COR-L47 (cell line): ENCODE results near the gene DPEP1.
"Not testable (repeated sequence)": the region's sequence is repeated elsewhere in the genome, so short reads cannot be mapped to it uniquely, and the experiment has no call there.

ENCODE experiments used
- DNase-seq: peaks from one replicate; lab custom pipeline; 2025; lab: John Stamatoyannopoulos, UW

DPEP1 gene

DNA sequence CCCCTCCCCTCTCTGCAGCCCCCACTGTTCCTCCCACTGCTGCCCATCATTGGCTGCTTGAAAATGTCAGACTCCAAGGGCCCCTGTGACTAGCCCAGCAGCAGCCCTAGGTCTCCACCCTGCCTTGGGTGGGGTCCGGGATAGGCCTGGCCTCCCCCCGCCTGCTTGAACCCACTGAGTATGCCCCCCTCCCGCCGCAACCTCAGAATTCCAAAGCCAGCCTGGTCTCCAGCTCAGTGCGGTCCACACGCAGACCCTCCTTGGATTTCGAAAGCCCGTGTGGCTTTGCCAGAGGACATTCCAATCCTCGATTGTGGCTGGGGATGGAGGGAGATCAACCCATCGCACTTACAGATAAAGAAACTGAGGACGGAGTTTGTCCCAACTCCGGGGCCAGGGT, 6.4 kb downstream of the DPEP1 start:
- no peak for DNase-seq

DNA sequence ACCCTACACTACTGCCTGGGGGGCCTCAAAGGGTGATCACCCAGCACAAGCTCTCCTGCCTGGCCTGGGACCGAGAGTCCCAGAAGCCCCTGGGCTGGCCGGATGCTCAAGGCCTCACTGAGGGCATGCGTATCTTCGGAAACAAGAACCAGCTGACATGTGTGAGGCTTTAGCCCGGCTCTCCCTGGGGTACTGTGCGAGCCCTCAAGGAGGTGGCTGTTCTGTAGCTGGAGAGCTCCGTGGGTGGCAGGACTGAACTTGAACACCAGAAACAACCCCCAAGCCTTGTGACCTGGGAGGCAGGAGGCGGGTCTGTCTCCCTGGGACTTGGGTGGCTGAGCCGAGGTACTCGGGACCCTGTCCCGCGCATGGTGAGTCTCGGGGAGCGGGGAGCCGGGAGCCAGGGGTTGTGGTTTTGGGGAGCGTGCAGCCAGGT, 7.0 kb downstream of the DPEP1 start:
- DNase-seq: no peak

DNA sequence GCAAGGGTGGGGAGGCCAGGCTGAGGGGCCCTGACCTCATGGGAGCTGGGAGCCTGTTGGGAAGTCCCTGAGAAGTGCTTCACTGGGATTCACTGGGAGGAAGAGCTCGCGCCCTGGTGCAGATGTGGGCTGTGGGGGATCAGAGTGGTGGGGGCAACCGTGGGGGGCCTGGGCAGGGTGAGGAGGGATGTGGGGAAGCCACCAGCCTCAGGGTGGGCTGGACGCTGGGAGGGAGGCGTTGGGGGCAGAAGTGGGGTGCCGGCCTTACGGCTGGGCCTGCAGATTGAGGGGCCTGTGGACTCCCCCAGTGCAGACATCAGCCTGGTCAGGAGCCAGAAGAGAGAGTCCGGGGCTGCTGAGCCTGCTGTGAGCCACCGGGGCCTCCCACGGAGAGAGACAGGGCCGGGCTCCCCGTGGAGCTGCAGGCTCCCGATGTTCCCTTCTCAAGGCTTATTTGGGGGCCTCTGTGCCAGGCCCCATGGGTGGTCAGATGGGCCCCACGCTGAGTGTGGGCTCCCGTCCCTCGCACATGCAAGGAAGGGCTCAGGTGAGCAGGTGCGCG, 7.8 kb downstream of the DPEP1 start:
- DNase-seq: no peak

DNA sequence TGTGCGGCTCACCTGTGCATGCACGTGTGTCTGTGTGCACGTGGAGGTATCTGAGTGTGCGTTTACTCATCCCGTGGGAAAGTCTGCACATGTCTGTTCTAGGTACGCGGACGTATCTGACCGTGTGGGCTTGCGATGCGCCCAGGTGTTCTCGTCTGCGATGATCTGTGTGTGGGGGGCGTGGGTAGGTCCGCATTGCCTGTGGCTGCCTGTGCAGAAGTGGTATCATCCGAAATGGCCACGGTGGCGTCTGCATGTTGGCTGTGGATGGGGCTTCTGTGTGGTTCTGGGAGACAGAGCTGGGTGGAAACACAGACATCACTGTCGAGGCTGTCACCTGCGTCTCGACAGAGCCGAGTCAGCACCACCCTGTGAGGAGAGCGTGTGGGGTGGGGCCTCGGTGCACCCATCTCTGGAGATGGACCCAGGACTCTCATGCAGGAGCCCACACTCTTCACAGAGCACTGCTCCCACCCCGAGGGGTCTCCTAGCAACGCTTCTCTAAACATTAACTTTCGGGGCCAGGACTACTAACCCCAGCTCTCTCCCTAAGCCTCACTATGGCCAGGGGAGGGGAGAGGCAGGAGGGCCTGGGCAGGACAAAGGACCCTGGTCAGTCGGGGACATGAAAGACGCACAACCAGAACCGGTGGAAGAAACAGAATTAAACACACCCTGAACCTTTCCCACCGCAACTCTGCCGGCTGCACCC, 8.4 kb downstream of the DPEP1 start:
- no peak for DNase-seq

DNA sequence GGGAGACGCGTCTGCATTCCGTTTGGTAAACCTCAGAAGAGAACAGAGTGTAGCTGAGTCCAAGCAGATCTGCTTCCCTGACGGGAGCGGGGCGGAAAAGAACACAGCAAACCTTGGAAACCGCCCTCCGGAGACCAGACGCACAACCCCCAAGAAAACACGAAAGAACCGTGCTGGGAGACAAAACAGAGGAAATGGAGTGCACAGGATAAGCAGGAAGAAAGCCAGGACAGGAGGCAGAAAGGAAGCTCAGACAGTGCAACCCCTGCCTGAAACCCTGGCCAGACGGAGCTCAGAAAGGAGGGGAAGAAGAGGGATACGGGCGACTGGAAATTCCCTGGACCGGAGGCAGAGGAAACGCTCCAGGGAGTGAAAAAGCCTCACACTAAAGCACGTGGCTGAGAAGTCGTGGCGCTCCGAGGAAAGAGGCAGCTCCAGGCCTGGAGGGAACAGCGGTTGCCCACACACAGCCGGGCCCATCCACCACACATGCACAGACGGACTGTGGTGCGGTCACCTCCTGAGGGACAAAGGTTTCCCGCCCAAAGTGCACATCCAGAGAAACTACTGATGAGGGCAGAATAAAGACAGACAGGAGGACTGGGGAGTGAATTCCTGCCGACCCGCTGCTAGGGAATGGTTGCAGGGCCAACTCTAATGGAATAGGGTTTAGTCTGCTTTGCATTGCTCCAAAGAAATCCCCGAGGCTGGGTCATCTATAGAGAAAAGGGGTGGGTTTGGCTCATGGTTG, 10.2 kb downstream of the DPEP1 start:
- DNase-seq: no peak

DNA sequence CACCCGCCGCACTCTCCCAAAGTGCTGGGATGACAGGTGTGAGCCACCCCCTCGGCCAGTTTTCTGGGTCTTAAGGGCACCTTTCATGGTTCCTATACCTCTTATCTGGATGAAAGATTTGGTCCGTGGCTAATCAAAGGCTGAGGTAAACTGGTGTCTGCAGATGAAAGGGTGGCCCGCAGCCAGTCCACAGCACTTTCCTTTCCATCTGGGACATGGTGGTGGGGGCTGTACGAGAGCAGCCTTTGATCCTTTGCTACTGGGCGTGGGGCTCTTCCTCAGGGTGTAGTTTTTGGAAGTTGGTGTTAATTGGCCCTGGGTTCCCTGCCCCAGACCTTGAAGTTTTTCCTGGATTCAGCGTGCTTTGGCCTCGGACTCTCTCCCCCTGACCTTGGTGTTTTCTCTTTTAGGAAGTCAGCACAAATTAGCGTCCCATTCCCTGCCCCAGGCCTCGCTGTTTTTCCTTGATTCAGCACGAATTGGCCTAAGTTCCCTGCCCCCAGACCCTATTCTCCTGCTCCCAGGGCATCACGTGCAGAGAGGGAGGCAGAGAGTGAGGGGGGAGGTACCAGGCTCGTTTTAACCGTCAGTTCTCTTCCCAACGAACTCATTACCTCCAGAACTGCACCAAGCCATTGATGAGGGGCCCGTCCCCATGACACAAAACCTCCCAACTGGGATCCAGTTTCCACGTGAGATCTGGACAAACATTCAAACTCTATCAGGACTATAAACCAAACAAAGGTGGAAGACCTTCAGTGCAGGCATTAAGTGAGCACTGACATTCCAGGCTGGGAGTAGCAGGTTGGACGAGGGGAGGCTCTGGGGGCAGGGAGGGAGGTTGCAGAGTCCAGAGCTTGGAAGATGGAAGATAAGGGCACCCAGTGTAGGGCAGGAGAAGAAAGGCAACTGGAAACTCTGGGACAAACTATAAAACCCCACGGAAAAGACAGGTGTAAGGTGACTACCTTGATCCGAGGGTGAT, 11.6 kb downstream of the DPEP1 start:
- DNase-seq: no peak

DNA sequence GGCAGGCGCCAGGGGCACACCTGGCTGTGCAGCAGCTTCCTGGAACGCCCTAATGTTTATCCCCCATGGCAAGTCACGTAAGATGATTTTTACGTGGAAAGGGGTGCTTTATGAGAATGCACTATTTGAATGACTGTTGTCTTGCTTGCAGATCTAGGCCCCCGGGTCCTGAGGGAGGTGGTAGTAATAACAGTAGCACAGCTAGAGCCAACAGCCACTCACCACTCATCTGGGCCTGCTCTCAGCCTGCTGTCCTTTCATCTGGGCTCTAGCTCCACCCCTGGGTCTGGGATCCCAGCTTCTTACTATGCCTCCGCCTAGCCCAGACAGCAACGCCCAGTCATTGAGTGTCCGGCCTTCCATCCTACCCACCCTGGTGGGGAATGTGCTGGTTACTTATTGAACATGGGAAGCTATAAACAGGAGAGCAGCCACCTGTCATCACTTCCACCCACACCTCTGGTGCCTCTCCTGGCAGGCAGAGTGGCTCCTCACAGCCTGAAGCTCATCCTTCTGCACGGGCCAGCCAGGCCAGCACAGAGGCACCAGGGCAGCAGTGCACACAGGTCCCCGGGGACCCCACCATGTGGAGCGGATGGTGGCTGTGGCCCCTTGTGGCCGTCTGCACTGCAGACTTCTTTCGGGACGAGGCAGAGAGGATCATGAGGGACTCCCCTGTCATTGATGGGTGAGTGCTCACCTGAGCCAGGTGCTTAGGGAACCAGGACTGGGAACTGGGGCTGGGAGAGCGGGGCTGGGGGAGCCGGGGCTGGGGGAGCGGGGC, 16.6 kb downstream of the DPEP1 start:
- DNase-seq: no peak

DNA sequence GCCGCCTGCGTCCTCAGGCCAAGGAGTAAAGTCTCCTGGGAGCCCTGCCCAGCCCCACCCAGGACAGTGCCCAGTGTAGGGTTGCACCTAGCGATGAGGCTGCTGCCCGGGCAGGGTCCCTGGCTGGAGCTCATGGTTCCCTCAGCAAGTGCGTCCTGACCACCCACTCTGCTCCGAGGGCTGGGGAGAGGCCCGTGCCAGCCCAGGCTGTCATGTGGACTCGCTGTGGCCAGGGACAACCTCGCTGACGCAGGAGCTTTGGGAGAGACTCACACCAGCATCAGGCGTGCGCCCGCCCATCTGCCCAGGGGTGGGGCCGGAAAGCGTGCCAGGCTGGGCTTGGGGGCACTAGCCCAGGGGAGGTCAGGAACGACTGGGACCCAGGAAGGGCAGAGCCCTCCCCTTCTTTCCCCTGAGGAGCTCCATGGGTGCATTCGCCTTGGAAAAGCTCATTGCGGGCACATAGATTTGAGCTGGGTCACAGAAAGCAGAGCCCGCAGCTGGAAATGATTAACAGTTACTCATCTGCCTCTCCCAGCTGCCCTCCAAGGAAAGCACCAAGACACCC, 19.7 kb downstream of the DPEP1 start:
- DNase-seq: no peak

DNA sequence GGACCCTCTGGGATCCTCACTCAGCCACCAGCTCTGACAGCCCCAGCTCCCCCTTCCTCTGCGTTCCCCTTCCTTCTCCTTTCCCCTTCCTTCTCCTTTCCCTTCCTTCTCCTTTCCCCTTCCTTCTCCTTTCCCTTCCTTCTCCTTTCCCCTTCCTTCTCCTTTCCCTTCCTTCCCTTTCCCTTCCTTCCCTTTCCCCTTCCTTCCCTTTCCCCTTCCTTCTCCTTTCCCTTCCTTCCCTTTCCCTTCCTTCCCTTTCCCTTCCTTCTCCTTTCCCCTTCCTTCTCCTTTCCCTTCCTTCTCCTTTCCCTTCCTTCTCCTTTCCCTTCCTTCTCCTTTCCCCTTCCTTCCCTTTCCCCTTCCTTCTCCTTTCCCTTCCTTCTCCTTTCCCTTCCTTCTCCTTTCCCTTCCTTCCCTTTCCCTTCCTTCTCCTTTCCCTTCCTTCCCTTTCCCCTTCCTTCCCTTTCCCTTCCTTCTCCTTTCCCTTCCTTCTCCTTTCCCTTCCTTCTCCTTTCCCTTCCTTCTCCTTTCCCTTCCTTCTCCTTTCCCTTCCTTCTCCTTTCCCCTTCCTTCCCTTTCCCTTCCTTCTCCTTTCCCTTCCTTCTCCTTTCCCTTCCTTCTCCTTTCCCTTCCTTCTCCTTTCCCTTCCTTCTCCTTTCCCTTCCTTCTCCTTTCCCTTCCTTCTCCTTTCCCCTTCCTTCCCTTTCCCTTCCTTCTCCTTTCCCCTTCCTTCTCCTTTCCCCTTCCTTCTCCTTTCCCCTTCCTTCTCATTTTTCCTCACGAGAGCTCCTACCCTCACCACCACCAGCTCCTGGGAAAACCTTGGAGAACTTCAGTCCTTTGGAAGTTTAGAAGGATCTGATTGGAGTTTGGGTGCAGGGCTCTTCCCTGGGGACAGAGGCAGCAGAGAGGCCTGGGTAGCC, 21.3 kb downstream of the DPEP1 start:
- DNase-seq: not testable (repeated sequence)

DNA sequence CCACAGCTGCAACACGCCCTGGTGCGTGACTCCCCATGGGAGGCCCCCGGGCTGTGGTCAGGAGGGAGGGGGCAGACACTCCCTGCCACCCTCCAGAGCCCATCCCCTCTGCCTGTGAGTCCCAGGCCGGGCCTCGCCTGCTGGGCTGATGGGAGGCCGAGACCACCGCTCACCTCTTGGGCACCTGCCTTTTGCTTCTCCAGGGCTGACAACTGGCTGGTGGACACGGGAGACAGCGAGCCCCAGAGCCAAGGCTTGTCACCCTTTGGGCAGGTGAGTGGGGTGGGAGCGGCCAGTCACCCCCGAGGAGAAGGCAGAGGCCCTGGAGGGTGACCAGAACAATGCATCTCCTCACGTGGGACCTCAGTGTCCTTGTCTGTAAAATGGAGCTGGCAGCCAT, 23.2 kb downstream of the DPEP1 start:
- no peak for DNase-seq

DNA sequence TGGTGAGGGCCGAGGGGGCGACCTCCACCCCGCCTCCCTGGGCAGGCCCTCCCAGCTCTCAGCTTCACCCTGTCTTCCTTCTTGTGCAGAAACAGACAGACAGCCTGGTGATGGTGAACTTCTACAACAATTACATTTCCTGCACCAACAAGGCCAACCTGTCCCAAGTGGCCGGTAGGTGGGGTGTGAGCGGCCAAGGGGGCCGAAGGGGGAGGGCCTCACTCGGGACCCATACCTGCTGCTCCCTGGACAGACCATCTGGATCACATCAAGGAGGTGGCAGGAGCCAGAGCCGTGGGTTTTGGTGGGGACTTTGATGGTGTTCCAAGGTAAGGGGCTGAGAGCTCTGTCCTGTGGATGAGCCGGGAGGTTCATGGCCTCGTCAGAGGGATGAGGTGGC, 23.9 kb downstream of the DPEP1 start:
- DNase-seq: no peak

DNA sequence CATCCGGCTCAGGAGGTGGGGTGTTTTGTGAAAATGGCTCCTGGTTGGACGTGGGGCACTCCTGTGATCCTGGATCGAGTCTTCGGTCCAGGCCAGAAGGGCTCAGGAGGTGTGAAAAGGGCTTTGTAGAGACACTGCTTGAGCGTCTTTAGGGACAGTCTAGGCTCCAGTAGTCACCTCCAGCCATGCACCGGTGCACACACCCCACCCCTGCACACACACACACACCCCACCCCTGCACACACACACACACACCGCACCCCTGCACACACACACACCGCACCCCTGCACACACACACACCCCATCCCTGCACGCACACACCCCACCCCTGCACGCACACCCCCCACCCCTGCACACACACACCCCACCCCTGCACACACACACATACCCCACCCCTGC, 25.0 kb downstream of the DPEP1 start:
- no peak for DNase-seq

DNA sequence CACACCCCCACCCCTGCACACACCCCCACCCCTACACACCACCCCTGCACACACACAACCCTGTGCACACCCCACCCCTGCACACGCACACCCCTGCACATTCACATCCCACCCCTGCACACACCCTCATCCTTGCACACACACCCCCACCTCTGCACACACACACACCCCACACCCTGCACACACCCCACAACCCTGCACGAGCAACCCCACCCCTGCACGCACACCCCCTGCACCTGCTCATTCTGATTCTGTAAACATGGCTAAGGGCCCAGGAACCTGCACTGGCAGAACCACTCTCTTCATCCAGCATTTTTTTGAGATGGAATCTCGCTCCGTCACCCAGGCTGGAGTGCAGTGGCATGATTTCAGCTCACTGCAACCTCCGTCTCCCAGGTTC, 25.9 kb downstream of the DPEP1 start:
- no peak for DNase-seq

DNA sequence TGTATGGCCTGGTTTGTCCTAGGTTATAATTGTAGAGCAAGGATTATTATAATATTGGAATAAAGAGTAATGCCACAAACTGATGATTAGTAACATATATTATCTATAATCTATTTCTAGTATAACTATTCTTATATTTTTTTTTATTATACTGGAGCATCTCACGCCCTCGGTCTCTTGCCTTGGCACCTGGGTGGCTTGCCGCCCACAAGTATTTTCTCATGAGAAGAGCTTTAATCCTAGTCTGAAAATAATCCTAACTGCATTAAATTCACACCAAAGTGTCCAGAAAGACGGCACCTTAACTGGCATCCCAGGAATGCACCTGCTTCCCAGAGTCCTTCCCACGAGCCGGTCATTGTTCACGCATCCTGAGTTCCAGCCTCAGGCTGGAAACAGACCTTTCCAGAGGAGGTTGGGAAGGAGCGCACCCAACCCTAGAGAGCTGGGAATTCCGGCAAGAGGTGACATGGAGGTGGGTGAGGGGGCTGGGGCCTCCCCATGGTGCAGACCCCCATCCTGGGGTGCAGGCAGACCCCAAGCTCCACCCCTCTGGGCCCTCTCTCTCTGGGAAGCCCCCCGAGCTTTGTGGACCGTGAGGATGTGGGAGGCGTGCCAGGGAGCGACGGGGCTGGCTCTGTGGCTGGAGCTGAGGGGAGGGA, 28.1 kb downstream of the DPEP1 start:
- DNase-seq: no peak

DNA sequence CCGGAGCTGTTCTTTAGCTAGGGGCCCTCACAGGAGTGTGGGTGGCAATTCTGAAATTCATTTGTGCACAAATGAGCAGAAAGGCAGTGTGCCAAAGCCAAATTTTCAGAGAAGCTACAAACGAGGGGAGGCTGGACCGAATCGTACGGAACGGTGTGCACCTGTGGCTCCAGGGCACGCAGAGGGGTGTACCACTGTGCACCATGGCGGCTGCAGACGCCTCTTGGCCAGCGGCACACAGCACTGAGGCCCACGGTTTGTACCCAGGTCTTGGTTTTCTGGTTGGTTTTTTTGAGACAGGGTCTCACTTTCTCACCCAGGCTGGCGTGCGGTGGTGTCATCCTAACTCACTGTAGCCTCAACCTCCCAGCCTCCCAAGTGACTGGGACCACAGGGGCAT, 29.1 kb downstream of the DPEP1 start:
- no peak for DNase-seq

DNA sequence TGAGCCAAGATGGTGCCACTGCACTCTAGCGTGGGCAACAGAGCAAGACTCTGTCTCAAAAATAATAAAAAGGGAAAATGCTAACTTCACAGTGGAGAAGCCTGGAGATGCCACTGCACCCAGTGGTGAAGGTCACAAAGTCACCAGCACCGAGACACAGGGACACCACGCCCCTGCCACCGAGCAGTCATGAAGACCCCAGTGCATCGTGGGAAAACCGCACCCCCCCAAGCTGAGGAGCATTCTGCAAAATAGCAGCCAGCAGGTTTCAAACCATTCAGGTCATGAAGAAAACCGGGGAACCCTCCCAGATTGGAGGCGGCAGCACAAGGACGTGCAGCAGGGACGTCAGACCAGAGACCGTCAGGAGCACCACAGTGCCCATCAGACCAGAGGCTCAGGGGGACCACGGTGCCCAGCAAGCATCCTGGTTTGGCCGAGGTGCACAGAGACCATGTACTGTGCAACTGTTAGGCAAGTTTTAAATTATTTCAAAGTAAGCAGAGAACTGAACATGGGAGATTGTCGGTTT, 30.4 kb downstream of the DPEP1 start:
- no peak for DNase-seq

DNA sequence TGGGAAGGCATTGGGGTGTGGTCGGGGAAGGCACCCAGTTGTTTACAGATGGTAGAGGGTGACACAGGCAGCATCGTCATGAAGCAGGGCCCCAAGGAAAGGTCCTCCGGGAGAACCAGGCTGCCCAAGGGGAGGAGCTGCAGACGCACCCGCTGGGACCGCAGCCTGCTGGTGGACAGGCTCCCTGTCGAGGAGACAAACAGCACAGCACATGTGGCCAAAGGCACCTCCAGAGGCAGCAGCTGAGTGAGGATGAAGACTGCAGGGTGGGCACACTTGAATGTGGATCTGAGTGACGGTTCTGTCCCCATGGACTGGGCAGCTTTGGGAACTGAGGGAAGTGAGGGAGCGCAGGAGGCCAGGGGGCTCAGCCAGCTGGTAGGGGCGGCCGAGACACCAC, 31.7 kb downstream of the DPEP1 start:
- no peak for DNase-seq

DNA sequence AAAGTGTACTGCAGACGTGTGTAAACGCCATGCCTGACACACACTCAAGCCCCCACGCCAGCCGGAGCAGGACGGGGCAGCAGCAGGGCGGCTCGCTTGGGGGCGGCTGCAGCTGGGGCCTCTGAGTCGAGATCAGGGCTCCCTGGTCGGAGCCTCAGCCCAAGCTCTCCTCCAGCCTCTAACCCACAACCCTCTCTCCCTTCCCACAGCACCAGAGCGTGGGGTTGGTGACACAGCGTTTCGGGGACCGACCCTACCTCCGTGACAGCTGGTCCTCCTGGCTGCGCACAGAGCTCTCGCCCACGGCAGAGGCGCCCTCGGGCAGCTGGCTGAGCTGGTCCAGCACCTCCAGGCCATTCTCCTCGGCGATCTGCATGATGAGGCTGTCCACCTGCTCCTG, 32.8 kb downstream of the DPEP1 start:
- no peak for DNase-seq

DNA sequence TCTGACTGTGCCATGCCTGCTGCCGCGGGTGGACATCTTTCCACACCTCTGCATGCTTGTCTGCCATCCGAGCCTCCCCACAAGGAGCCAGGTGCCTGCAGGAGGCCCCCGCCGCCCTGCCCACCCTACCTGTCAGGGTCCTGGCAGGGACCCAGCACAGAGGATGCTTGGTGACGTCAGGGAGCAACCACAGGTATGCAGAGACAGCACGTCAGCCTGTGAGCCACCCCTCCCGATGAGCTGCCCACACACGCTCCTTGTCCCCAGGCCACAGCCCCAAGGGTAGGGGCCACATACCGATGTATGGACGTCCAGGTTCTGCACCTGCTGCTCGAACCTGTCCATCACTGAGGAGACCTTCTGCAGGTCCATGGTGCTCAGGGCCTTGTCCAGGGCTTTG, 33.5 kb downstream of the DPEP1 start:
- no peak for DNase-seq
